Fibroblast of mammary gland (primary cell): Measurements from ENCODE around the gene EFNA5.

Source experiments
- DNase-seq: peaks from one replicate; pipeline ENCODE4 v3.0.0-alpha.2; 2010; ENCODE audit warnings: low read depth
- H3K4me3 ChIP-seq: 2 replicates; pipeline ENCODE4 v1.5.1; 2011; ENCODE audit warnings: low read depth, mild to moderate bottlenecking, low read length, moderate library complexity; ENCODE audit not compliant: control insufficient read depth
- CTCF ChIP-seq: conservative IDR thresholded peaks from 2 replicates; pipeline ENCODE4 v1.5.1; 2011; ENCODE audit warnings: low read depth, low read length, inconsistent platforms; ENCODE audit not compliant: control insufficient read depth, insufficient read depth

Gene EFNA5

GRCh38 chr5:107464876-107465275, 205.9 kb downstream of the EFNA5 start:
- no peak for TF ChIP-seq CTCF
- no peak overlapping the region for H3K4me3 ChIP-seq
- DNase-seq: no peak

- TF ChIP-seq CTCF: no peak
- DNase-seq: no peak
- no peak overlapping the region for H3K4me3 ChIP-seq
Observed at GRCh38 chr5:107464416-107464815, 206.3 kb downstream of the EFNA5 start.

- DNase-seq: no peak
- H3K4me3 ChIP-seq: no peak overlapping the region
- TF ChIP-seq CTCF: no peak
Observed at GRCh38 chr5:107463731-107464130, 207.0 kb downstream of the EFNA5 start.

- no peak for TF ChIP-seq CTCF
- no peak for DNase-seq
- no peak overlapping the region for H3K4me3 ChIP-seq
Observed at GRCh38 chr5:107461770-107462169, 209.0 kb downstream of the EFNA5 start.

- no peak for TF ChIP-seq CTCF
- no peak for DNase-seq
- H3K4me3 ChIP-seq: no peak overlapping the region
Observed at GRCh38 chr5:107460789-107461188, 209.9 kb downstream of the EFNA5 start.

- no peak overlapping the region for H3K4me3 ChIP-seq
- DNase-seq: no peak
- TF ChIP-seq CTCF: no peak
Observed at GRCh38 chr5:107459605-107460004, 211.1 kb downstream of the EFNA5 start.

GRCh38 chr5:107458322-107458721, 212.4 kb downstream of the EFNA5 start:
- DNase-seq: no peak
- no peak overlapping the region for H3K4me3 ChIP-seq
- no peak for TF ChIP-seq CTCF
